ENCODE results near the gene SUV39H2. TPM values are rescaled to one million over a fixed set of nuclear protein-coding genes. Genes with fewer than 3 reads are reported as not detected.

SUV39H2 gene
- 1 to 10 TPM; 4.4 to 7.3 (median 5.7) TPM for total RNA-seq
- 1.7 TPM for polyA plus RNA-seq
- long read RNA-seq, donor 1, partial matches to known transcripts, result 0 of 3 reads
- long read RNA-seq, donor 1, other reads (novel, unspliced or antisense), result 1 of 3 reads
- long read RNA-seq, donor 2, partial matches to known transcripts, result 0 of 1 reads
- long read RNA-seq, donor 2, other reads (novel, unspliced or antisense), result 1 of 1 reads
- long read RNA-seq, donor 3, transcript SUV39H2-205 (5 exons, 2,959 nt), result major isoform, 7 of 12 reads
- long read RNA-seq, donor 3, partial matches to known transcripts, result 3 of 12 reads
- long read RNA-seq, donor 3, other reads (novel, unspliced or antisense), result 2 of 12 reads
- long read RNA-seq, donor 4, partial matches to known transcripts, result 1 of 1 reads
- long read RNA-seq, donor 4, other reads (novel, unspliced or antisense), result 0 of 1 reads

DNA sequence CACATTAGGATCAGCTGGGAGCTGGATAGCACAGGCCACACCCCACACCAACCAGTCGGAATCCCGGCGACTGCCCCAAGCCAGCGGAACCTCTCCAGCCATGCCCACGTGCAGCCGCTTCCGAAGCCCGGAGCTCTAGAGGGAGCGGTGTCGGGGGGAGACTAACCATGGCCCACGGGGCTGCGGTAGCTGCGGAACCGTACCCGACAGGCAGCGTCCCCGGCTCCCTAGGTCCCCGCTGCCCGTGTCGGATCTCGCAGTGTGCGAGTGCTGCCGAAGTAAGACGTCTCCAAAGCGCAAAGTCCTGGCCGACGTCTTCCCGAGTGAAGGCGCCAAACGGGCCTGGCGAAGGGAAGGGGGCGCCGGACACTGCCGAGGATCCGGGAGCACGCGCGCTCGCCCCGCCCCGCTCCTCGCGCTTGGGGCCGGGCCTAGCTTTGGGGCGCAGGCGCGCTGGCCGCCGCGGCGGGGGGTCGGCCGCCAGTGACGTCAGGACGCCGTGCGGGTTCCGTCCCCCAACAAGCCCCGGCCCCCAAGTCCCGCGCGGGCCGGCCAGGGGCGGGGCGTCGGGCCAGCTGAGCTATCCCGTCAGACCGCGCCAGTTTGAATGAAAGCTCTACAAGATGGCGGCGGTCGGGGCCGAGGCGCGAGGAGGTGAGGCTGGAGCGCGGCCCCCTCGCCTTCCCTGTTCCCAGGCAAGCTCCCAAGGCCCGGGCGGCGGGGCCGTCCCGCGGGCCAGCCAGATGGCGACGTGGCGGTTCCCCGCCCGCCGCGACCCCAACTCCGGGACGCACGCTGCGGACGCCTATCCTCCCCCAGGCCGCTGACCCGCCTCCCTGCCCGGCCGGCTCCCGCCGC lies at the start of gene SUV39H2:
SUV39H2 (plus strand) TSS at position 601 of the 858 bp plus-strand sequence; CDS start at position 624, 23 bp downstream.
- DNase-seq, result peak; percentile 97 to 99 (median 98)

DNA sequence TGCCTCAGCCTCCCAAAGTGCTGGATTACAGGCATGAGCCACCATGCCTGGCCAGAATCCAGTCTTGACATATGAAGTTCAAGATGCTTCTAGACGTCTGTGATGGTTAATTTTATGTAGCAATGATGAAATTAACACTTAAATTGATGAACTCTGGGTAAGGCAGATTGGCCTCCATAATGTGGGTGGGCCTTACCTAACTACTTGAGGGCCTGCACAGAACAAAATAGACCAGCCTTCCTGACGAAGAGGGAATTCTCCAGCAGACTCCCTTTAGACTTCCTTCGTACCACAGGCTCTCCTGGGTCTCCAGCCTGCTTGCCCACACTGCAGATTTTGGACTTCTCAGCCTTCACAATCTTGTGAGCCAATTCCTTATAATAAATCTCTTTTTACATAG lies 45.6 kb upstream of the SUV39H2 start:
- H3K27ac ChIP-seq (ENCODE audit: low read length), result no peak overlapping the region
- 77% methylated on average over 3 of the region's 3 CpGs for WGBS
- intact Hi-C loops (cut with DNase I), result no loop called here
- no peaks in the 10 kb centered on the region for H3K9me3 ChIP-seq (ENCODE audit: control insufficient read depth, low read length)
- H3K4me1 ChIP-seq (ENCODE audit: control insufficient read depth, insufficient read depth, low read length), result no peaks in the 10 kb centered on the region
- no peak overlapping the region for H3K4me3 ChIP-seq (ENCODE audit: low read length)
- ATAC-seq, result no peak
- no peaks in the 10 kb centered on the region for H3K27me3 ChIP-seq (ENCODE audit: control insufficient read depth, insufficient read depth)
- no peak for DNase-seq

More for the DNA sequence above, at the start of gene SUV39H2:
- H3K9me3 ChIP-seq (ENCODE audit: control insufficient read depth, low read length), result no peaks in the 10 kb centered on the region
- intact Hi-C loops (cut with DNase I), result no loop called here
- no peaks in the 10 kb centered on the region for H3K27me3 ChIP-seq (ENCODE audit: control insufficient read depth, insufficient read depth)
- under 1% methylated on average over 102 of the region's 102 CpGs for whole genome bisulfite sequencing
- H3K27ac ChIP-seq (ENCODE audit: low read length), result peak within 1 kb of the TSS; percentile 97
- ATAC-seq, result peak; percentile 98
- peak within 1 kb of the TSS; percentile 86 for H3K4me3 ChIP-seq (ENCODE audit: low read length)
- H3K4me1 ChIP-seq (ENCODE audit: control insufficient read depth, insufficient read depth, low read length), result peaks cover 6% of the 10 kb centered on the region

DNA sequence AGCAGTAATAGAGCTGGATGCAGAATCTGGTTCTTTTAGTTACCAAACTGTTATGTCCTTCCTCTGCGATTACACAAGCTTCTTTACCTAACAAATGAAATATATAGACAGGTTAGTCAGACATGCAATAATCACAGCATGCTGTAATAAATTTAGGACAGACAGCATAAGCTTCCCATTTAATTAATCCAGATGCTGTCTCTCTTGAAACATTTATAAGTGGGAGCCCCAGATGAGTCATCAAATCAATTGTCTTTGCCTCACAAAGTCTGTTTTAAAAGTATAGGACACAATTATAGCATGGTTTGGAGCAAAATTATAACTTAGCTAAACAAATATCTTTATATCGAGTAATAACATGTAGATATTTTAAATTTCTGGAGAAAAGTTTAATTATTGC lies 42.5 kb upstream of the SUV39H2 start:
- ATAC-seq (no peak), DNase-seq (no peak)
- no peaks in the 10 kb centered on the region for H3K9me3 ChIP-seq (ENCODE audit: control insufficient read depth, low read length)
- H3K4me3 ChIP-seq (ENCODE audit: low read length), result no peak overlapping the region
- intact Hi-C loops (cut with DNase I), result no loop called here
- 96% methylated on average over 2 of the region's 2 CpGs for whole genome bisulfite sequencing
- no peak overlapping the region for H3K27ac ChIP-seq (ENCODE audit: low read length)
- no peaks in the 10 kb centered on the region for H3K4me1 ChIP-seq (ENCODE audit: control insufficient read depth, insufficient read depth, low read length)
- H3K27me3 ChIP-seq (ENCODE audit: control insufficient read depth, insufficient read depth), result no peaks in the 10 kb centered on the region

GRCh38 chr10:14837003-14837756 lies 41.5 kb upstream of the SUV39H2 start:
- ATAC-seq (no peak), DNase-seq (no peak)
- H3K27me3 ChIP-seq (ENCODE audit: control insufficient read depth, insufficient read depth), result no peaks in the 10 kb centered on the region
- H3K9me3 ChIP-seq (ENCODE audit: control insufficient read depth, low read length), result no peaks in the 10 kb centered on the region
- peak overlapping the region; percentile 91 for H3K27ac ChIP-seq (ENCODE audit: low read length)
- WGBS, result 17% methylated on average over 14 of the region's 14 CpGs
- H3K4me1 ChIP-seq (ENCODE audit: control insufficient read depth, insufficient read depth, low read length), result no peaks in the 10 kb centered on the region
- intact Hi-C loops (cut with DNase I), result no loop called here
- H3K4me3 ChIP-seq (ENCODE audit: low read length), result peak overlapping the region; percentile 48

- intact Hi-C loops (cut with DNase I), result no loop called here
- peak; percentile 99 to 100 (median 100) for DNase-seq
- ATAC-seq, result peak; percentile 99
- WGBS, result under 1% methylated on average over 72 of the region's 72 CpGs
- peak within 1 kb of the TSS; percentile 91 for H3K27ac ChIP-seq (ENCODE audit: low read length)
- H3K4me1 ChIP-seq (ENCODE audit: control insufficient read depth, insufficient read depth, low read length), result no peaks in the 10 kb centered on the region
- H3K4me3 ChIP-seq (ENCODE audit: low read length), result peak within 1 kb of the TSS; percentile 76
- no peaks in the 10 kb centered on the region for H3K27me3 ChIP-seq (ENCODE audit: control insufficient read depth, insufficient read depth)
- H3K9me3 ChIP-seq (ENCODE audit: control insufficient read depth, low read length), result no peaks in the 10 kb centered on the region
Observed at GRCh38 chr10:14837757-14838581, 40.7 kb upstream of the SUV39H2 start, which contains the start of the genes CDNF, HSPA14 and MSANTD7. CDNF (minus strand) TSS chr10:14838037; CDS start chr10:14837946, 91 bp downstream. HSPA14 (plus strand) TSS chr10:14838306; CDS start chr10:14838403, 97 bp downstream. MSANTD7 (plus strand) TSS chr10:14838306; CDS start chr10:14842285, 3,979 bp downstream.

GRCh38 chr10:14838582-14839304 lies 39.9 kb upstream of the SUV39H2 start:
- intact Hi-C loops (cut with DNase I), result no loop called here
- no peaks in the 10 kb centered on the region for H3K4me1 ChIP-seq (ENCODE audit: control insufficient read depth, insufficient read depth, low read length)
- H3K27ac ChIP-seq (ENCODE audit: low read length), result peak overlapping the region; percentile 87
- peak overlapping the region; percentile 76 for H3K4me3 ChIP-seq (ENCODE audit: low read length)
- H3K9me3 ChIP-seq (ENCODE audit: control insufficient read depth, low read length), result no peaks in the 10 kb centered on the region
- no peaks in the 10 kb centered on the region for H3K27me3 ChIP-seq (ENCODE audit: control insufficient read depth, insufficient read depth)
- DNase-seq (peak in 1 of 3 donors; percentile 76), ATAC-seq (peak; percentile 1 to 15)
- under 1% methylated on average over 60 of the region's 60 CpGs for WGBS

GRCh38 chr10:14839305-14839695 lies 39.4 kb upstream of the SUV39H2 start:
- Histone ChIP-seq H3K4me3 (ENCODE audit: low read length) (peak overlapping the region; percentile 76), H3K4me1 (ENCODE audit: control insufficient read depth, insufficient read depth, low read length) (no peaks in the 10 kb centered on the region), H3K9me3 (ENCODE audit: control insufficient read depth, low read length) (no peaks in the 10 kb centered on the region), H3K27me3 (ENCODE audit: control insufficient read depth, insufficient read depth) (no peaks in the 10 kb centered on the region), H3K27ac (ENCODE audit: low read length) (no peak overlapping the region)
- WGBS, result 13% methylated on average over 14 of the region's 14 CpGs
- DNase-seq, result peak in 2 of 3 donors; percentile 16 to 45
- ATAC-seq, result no peak
- intact Hi-C loops (cut with DNase I), result no loop called here

DNA sequence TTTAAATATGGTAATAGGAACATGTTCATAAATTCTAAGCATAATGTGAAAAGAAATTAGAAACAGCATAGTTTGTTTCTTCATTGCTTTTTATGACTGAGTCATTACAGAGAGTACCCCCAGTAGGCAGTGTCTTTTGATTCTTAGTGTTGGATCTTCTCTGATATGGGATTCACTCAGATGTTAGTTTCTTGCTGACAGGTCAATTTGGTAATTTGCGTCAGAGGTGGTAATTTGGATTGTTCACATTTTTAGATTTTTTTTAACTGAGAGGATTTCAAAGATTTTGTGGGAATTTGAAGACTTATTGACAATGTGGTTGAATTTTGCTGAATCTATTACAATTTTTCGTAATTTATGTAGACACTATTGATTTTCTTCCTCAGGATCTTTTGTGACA lies 38.5 kb upstream of the SUV39H2 start:
- intact Hi-C loops (cut with DNase I), result loop anchor here in 1 of 4 donors (10.0 kb wide), 1 partner anchor 115 kb away; the partner anchor contains the start of genes DCLRE1C and MEIG1
- DNase-seq (no peak), ATAC-seq (no peak)
- no peaks in the 10 kb centered on the region for H3K27me3 ChIP-seq (ENCODE audit: control insufficient read depth, insufficient read depth)
- no peaks in the 10 kb centered on the region for H3K4me1 ChIP-seq (ENCODE audit: control insufficient read depth, insufficient read depth, low read length)
- no peaks in the 10 kb centered on the region for H3K9me3 ChIP-seq (ENCODE audit: control insufficient read depth, low read length)
- no peak overlapping the region for H3K27ac ChIP-seq (ENCODE audit: low read length)
- H3K4me3 ChIP-seq (ENCODE audit: low read length), result no peak overlapping the region
- WGBS, result 91% methylated on average over 2 of the region's 2 CpGs

GRCh38 chr10:14843327-14843988 lies 35.2 kb upstream of the SUV39H2 start:
- ATAC-seq (no peak), DNase-seq (peak in 1 of 3 donors; percentile 34)
- Histone ChIP-seq H3K4me3 (ENCODE audit: low read length) (no peak overlapping the region), H3K4me1 (ENCODE audit: control insufficient read depth, insufficient read depth, low read length) (no peaks in the 10 kb centered on the region), H3K27ac (ENCODE audit: low read length) (no peak overlapping the region), H3K9me3 (ENCODE audit: control insufficient read depth, low read length) (no peaks in the 10 kb centered on the region), H3K27me3 (ENCODE audit: control insufficient read depth, insufficient read depth) (no peaks in the 10 kb centered on the region)
- intact Hi-C loops (cut with DNase I), result loop anchor here in 1 of 4 donors (10.0 kb wide), 1 partner anchor 111 kb away; the partner anchor contains the start of genes DCLRE1C and MEIG1
- WGBS, result 86% methylated on average over 15 of the region's 15 CpGs

Measured in right cardiac atrium (tissue), 5 donors.